Endothelial cell of umbilical vein (primary cell): ENCODE measurements around the gene VPS37D. TPM values are rescaled to one million over a fixed set of nuclear protein-coding genes. Genes with fewer than 3 reads are reported as not detected.

Source experiments
- BruUV-seq: library from RNA; stranded (reverse); fragments of 400-500 nt; replicated peaks from 2 replicates; lab custom pipeline; 2021; lab: Mats Ljungman, UMichigan
- CTCF ChIA-PET: fragments of 300-600, 350-600 bp; sonication (Branson Sonifier 250); formaldehyde crosslinking; loops from one replicate; lab custom pipeline; 2021; ENCODE audit warnings: antibody characterized with exemption, inconsistent platforms; lab: Charles Lee
- POLR2A ChIA-PET: fragments of 300-600, 350-600 bp; sonication (Branson Sonifier 250); formaldehyde crosslinking; loops from one replicate; lab custom pipeline; 2021; ENCODE audit warnings: antibody characterized with exemption, inconsistent platforms; lab: Charles Lee
- DNase-seq: peaks from one replicate; pipeline ENCODE4 v3.0.0-alpha.2; 2011; ENCODE audit warnings: low read depth, low spot score
- FAIRE-seq: peaks from 2 replicates; lab custom pipeline; 2011; peaks lifted over from hg19 to GRCh38; lab: Jason Lieb, UNC
- H2AFZ ChIP-seq: 2 replicates; pipeline ENCODE4 v1.6.0; 2012; ENCODE audit warnings: low read depth, low read length, control low read depth, inconsistent platforms
- H3K27ac ChIP-seq: 2 replicates; pipeline ENCODE4 v1.5.1; 2011; ENCODE audit warnings: low read depth, mild to moderate bottlenecking, control low read depth, low read length, moderate library complexity; ENCODE audit not compliant: insufficient read depth
- H3K27me3 ChIP-seq, 2 experiments: 2 replicates each; pipeline versions ENCODE4 v1.6.0 to v1.6.1; 2011; ENCODE audit warnings: low read length in 2 of 2, mixed read lengths in 1 of 2; ENCODE audit not compliant: control insufficient read depth in 2 of 2, insufficient read depth in 2 of 2
- H3K36me3 ChIP-seq, 2 experiments: 2 replicates in 1 of 2; 3 replicates in 1 of 2; pipeline ENCODE4 v1.5.1; 2011; ENCODE audit warnings: low read length in 2 of 2, mild to moderate bottlenecking in 1 of 2, moderate library complexity in 1 of 2; ENCODE audit not compliant: control insufficient read depth in 2 of 2, insufficient read depth in 2 of 2; ENCODE audit errors: extremely low read depth in 1 of 2
- H3K4me1 ChIP-seq: 3 replicates; pipeline ENCODE4 v1.5.1; 2011; ENCODE audit warnings: mild to moderate bottlenecking, low read length; ENCODE audit not compliant: control insufficient read depth, insufficient read depth; ENCODE audit errors: extremely low read depth
- H3K4me2 ChIP-seq: 2 replicates; pipeline ENCODE4 v1.6.1; 2011; ENCODE audit warnings: low read length, control low read depth, mixed read lengths; ENCODE audit not compliant: insufficient read depth
- H3K4me3 ChIP-seq, 3 experiments: fragments of 200-600 bp in 1 of 3; sonication (generic), shearing (Covaris generic) in 1 of 3; replicated peaks in 1 of 3; 2 replicates each; pipeline ENCODE4 v1.5.1; 2011 to 2016; ENCODE audit warnings: control low read depth in 3 of 3, low read length in 3 of 3, mild to moderate bottlenecking in 2 of 3, inconsistent platforms in 1 of 3, low read depth in 1 of 3, moderate library complexity in 1 of 3; ENCODE audit not compliant: insufficient read depth in 1 of 3
- H3K79me2 ChIP-seq: 2 replicates; pipeline ENCODE4 v1.6.0; 2012; ENCODE audit warnings: low read length, inconsistent platforms; ENCODE audit not compliant: control insufficient read depth, insufficient read depth
- H3K9ac ChIP-seq: replicated peaks from 2 replicates; pipeline ENCODE3; 2011; ENCODE audit warnings: low read length, control low read depth; ENCODE audit not compliant: insufficient read depth; ENCODE audit errors: extremely low read depth
- H3K9me1 ChIP-seq: replicated peaks from 3 replicates; pipeline ENCODE4 v1.6.0; 2011; ENCODE audit warnings: mild to moderate bottlenecking, low read length; ENCODE audit not compliant: control insufficient read depth, insufficient read depth; ENCODE audit errors: extremely low read depth
- H3K9me3 ChIP-seq: replicated peaks from 2 replicates; pipeline ENCODE4 v1.5.1; 2012; ENCODE audit warnings: low read length, inconsistent platforms; ENCODE audit not compliant: control insufficient read depth, insufficient read depth
- H4K20me1 ChIP-seq: replicated peaks from 2 replicates; pipeline ENCODE3; 2011; ENCODE audit warnings: mild to moderate bottlenecking, low read length; ENCODE audit not compliant: control insufficient read depth, insufficient read depth; ENCODE audit errors: extremely low read depth
- CTCF ChIP-seq, 2 donors: IDR thresholded peaks; 1 replicate in 1 of 2; 2 replicates in 1 of 2; pipeline ENCODE4 v1.5.1; 2011; ENCODE audit warnings: low read length in 2 of 2, mild to moderate bottlenecking in 2 of 2, moderate library complexity in 2 of 2, control low read depth in 1 of 2, inconsistent platforms in 1 of 2, low read depth in 1 of 2; ENCODE audit not compliant: insufficient read depth in 1 of 2; ENCODE audit errors: extremely low read depth in 1 of 2
- FOS ChIP-seq: IDR thresholded peaks from 2 replicates; pipeline ENCODE4 v1.6.1; 2011; ENCODE audit warnings: mild to moderate bottlenecking, low read length, moderate library complexity, borderline replicate concordance; ENCODE audit not compliant: insufficient read depth
- GATA2 ChIP-seq: IDR thresholded peaks from 2 replicates; pipeline ENCODE4 v1.7.0; 2011; ENCODE audit warnings: low read depth, mild to moderate bottlenecking, moderate library complexity, mixed read lengths, low read length; ENCODE audit not compliant: insufficient read length, insufficient read depth
- JUN ChIP-seq: IDR thresholded peaks from 2 replicates; pipeline ENCODE4 v1.6.1; 2011; ENCODE audit warnings: borderline replicate concordance, low read depth; ENCODE audit not compliant: insufficient read length, insufficient read depth
- MAX ChIP-seq: IDR thresholded peaks from 2 replicates; pipeline ENCODE4 v1.6.1; 2011; ENCODE audit not compliant: insufficient read depth, insufficient read length
- MYC ChIP-seq: IDR thresholded peaks from one replicate; pipeline ENCODE4 v1.6.1; 2011; ENCODE audit warnings: mild to moderate bottlenecking, low read depth, low read length
- POLR2A ChIP-seq: IDR thresholded peaks from 2 replicates; pipeline ENCODE4 v1.6.1; 2012; ENCODE audit warnings: low read depth, mild to moderate bottlenecking, control low read depth, low read length
- dilution Hi-C: fragments of 300-500 bp; cut with MboI; formaldehyde crosslinking; loops from one replicate; pipeline ENCODE4 v1.15.0; 2019; ENCODE audit warnings: low sequenced_read_pairs; ENCODE audit not compliant: extremely low pct_ligation_motif_present
- intact Hi-C: fragments of 100-400 bp; cut with micrococcal nuclease; formaldehyde crosslinking; loops from one replicate; pipeline ENCODE4 v1.10.0; 2022
- polyA plus RNA-seq, 4 experiments: library from polyadenylated mRNA; depleted of rRNA in 3 of 4; stranded (reverse) in 3 of 4; unstranded in 1 of 4; fragments of >200 nt; gene quantifications; 2 replicates each; pipeline versions ENCODE4 v1.2.1 to v1.2.3, GENCODE V29; 2011 to 2012; ENCODE audit warnings: missing spikeins in 1 of 4
- total RNA-seq: library from RNA; stranded (reverse); gene quantifications from 2 replicates; pipeline ENCODE4 v1.2.3, GENCODE V29; 2021

VPS37D gene
- total and polyA plus RNA-seq, 2 donors (not counting 3 experiments of a cell fraction or from before 2014, with no cell fraction given): 2.0 to 2.1 TPM

- dilution Hi-C loops (no loop called here), intact Hi-C loops (no loop called here)
- DNase-seq (no peak), FAIRE-seq (no peak)
- no peak overlapping the region for H3K4me3 ChIP-seq
- H3K27ac ChIP-seq: no peak overlapping the region
- H2AFZ ChIP-seq: no peak overlapping the region
- H3K4me2 ChIP-seq: no peak overlapping the region
- no peaks in the 10 kb centered on the region for H3K9me3 ChIP-seq
- no peaks in the 10 kb centered on the region for H3K79me2 ChIP-seq
- no peaks in the 10 kb centered on the region for H3K36me3 ChIP-seq
- H3K27me3 ChIP-seq: peaks cover 34 to 44% of the 10 kb centered on the region in 2 experiments
- H3K4me1 ChIP-seq: peaks cover 4% of the 10 kb centered on the region
- no TSS peak for BruUV-seq
- ChIA-PET CTCF (no interaction called here), POLR2A (no interaction called here)
- no peaks in the 10 kb centered on the region for H4K20me1 ChIP-seq
- H3K9me1 ChIP-seq: no peaks in the 10 kb centered on the region
- TF ChIP-seq POLR2A (no peak), MYC (no peak), FOS (no peak), GATA2 (no peak), CTCF (IDR thresholded peaks at IDR 0.05; ENCODE audit: extremely low read depth in 1 of 2, insufficient read depth in 1 of 2, low read depth in 1 of 2, low read length in 2 of 2) (no peak), JUN (no peak), MAX (no peak)
- no peak overlapping the region for H3K9ac ChIP-seq
Observed at GRCh38 chr7:73650524-73650923, 17.1 kb upstream of the VPS37D start.
